Renal cortical epithelial cell (primary cell): ENCODE measurements around the gene OR4C15. TPM values are rescaled to one million over a fixed set of nuclear protein-coding genes. Genes with fewer than 3 reads are reported as not detected.

Experiments
- DNase-seq: peaks from one replicate; pipeline ENCODE4 v3.0.0-alpha.2; 2011; ENCODE audit warnings: low read depth
- total RNA-seq: library from RNA; depleted of rRNA; stranded (reverse); fragments of >200 nt; gene quantifications from 2 replicates; pipeline ENCODE4 v1.2.3, GENCODE V29; 2014

The OR4C15 gene
- not detected in 2 replicates for total RNA-seq

GRCh38 chr11:55554169-55554568 is at the start of gene OR4C15:
Gene OR4C15, plus strand, starts transcription at chr11:55554469. Its CDS starts 0 bp downstream, at chr11:55554469.
- DNase-seq: no peak

- no peak for DNase-seq
Measured at GRCh38 chr11:55571828-55572227, 17.6 kb downstream of the OR4C15 start, which contains the start of gene OR4C16. Gene OR4C16, plus strand, starts transcription at chr11:55572128. Its CDS starts 0 bp downstream, at chr11:55572128.

DNA sequence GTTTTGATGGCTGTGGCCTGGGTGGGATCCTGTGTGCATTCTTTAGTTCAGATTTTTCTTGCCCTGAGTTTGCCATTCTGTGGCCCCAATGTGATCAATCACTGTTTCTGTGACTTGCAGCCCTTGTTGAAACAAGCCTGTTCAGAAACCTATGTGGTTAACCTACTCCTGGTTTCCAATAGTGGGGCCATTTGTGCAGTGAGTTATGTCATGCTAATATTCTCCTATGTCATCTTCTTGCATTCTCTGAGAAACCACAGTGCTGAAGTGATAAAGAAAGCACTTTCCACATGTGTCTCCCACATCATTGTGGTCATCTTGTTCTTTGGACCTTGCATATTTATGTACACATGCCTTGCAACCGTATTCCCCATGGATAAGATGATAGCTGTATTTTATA is 18.3 kb downstream of the OR4C15 start:
- DNase-seq: no peak

Other genes starting within 250 kb of the OR4C15 start
- not detected in 2 replicates for gene OR4A16, start 211.3 kb upstream of the OR4C15 start, total RNA-seq
- not detected in 2 replicates for gene OR4A15, start 186.5 kb upstream of the OR4C15 start, total RNA-seq
- gene OR4C16, start 17.7 kb downstream of the OR4C15 start, total RNA-seq: not detected in 2 replicates
- not detected in 2 replicates for gene OR4C11, start 53.2 kb downstream of the OR4C15 start, total RNA-seq
- not detected in 2 replicates for gene OR4P4, start 80.6 kb downstream of the OR4C15 start, total RNA-seq
- not detected in 2 replicates for gene OR4S2, start 93.9 kb downstream of the OR4C15 start, total RNA-seq
- not detected in 2 replicates for gene OR4C6, start 107.7 kb downstream of the OR4C15 start, total RNA-seq
- not detected in 2 replicates for gene OR5D13, start 219.0 kb downstream of the OR4C15 start, total RNA-seq
- not detected in 2 replicates for gene OR5D14, start 241.1 kb downstream of the OR4C15 start, total RNA-seq